GM19351 (cell line): ENCODE data around the gene CES5A.
"Not testable (repeated sequence)": the region's sequence is repeated elsewhere in the genome, so short reads cannot be mapped to it uniquely, and the experiment has no call there.

Experiments used
- ATAC-seq: cut with Tn5 transposase; IDR thresholded peaks from one replicate; pipeline ENCODE4 v1.9.1; 2021; ENCODE audit warnings: mild to moderate bottlenecking, moderate library complexity; ENCODE audit not compliant: unreplicated experiment

CES5A gene

DNA sequence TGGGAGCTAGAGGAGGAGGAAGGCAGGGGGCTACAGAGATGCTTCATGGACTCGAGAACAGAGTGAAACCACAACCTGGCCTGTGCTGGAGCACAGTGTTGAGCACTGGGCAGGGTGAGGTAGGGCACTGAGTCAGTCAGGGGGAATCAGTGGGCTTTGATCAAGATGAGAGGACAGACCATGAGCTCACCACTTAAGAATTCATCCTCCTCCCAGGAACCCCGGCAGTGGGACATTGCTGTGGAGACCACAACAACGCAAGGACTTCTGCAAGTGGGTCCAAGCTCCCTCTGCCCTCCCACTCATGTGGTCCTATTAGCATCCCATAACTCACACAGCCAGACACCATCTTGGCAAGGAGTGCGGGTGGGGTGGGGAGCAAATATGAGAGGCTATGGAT is 1.7 kb upstream of the CES5A start:
- ATAC-seq, result no peak

DNA sequence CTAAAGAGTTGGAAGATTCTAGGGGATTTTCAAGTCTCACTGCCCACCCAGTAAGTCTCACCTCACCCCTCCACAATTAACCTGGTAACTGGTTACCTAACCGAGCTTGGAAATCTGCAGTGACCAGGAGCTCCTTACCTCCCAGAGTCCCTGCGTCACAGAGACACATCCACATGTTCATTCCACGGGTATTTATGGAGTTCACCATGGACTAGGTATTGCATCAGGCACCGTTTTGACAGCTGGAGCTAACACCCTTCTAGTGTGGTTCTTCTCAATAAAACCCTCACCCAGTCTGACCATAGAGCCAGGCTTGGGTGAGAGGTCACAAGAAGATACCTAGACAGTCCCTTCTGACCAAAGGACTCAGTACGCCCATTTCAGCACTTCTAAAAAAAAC is 2.1 kb downstream of the CES5A start:
- no peak for ATAC-seq

DNA sequence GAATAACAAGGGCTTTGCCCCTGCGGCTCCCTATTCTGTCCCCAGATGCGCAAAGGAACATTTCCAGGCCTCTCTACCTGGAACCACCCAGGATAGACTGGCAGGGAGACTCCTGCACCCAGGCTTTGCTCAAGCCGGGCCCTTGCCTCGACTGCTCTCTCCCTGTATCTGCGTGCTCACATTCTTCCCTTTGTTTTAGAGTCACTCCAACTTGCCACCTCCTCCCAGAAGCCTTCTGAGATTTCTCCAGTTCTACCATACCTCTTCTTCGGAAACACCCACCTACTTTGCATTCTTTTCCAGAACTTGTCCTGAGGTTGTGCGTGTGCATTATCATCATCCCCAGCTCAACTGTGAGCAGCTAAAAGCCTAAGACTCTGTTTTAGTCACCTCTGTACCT is 3.0 kb downstream of the CES5A start:
- no peak for ATAC-seq

DNA sequence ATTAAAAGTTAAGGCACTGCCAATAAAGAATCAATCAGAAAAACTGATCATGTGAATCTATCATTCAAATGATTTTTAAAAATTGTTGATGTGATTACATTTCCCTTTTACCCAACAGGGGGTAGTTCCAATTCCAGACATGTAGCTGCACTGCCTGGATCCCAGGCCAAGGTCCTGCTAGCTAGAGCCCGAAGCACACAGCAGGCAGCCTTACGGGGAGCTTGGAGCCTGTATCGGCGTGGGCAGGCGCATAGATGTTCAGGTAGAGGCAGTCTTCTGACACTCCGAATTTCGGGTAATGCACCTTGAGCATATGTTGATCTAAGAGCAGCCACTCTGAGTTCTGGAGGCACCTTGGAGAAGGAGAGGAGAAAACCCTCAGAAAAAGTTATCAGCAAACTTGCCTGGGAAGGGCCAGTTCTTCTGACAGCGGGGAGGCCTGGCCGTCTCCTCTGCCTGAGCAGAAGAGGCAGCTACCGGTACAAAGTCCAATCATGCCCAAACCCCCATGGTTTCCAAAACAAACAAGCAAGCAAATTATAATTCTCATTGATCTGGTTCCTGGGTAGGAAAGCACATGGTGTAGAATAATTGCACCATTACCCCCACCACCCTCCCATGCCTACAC is 3.6 kb downstream of the CES5A start:
- ATAC-seq, result no peak

GRCh38 chr16:55868980-55869379 is 6.2 kb downstream of the CES5A start:
- no peak for ATAC-seq

GRCh38 chr16:55868137-55868536 is 7.0 kb downstream of the CES5A start:
- no peak for ATAC-seq

- no peak for ATAC-seq
These were observed 13.9 kb downstream of the CES5A start for GRCh38 chr16:55861288-55861687.

GRCh38 chr16:55857650-55858049 is 17.5 kb downstream of the CES5A start:
- ATAC-seq, result not testable (repeated sequence)

GRCh38 chr16:55856950-55857349 is 18.2 kb downstream of the CES5A start:
- ATAC-seq, result no peak

DNA sequence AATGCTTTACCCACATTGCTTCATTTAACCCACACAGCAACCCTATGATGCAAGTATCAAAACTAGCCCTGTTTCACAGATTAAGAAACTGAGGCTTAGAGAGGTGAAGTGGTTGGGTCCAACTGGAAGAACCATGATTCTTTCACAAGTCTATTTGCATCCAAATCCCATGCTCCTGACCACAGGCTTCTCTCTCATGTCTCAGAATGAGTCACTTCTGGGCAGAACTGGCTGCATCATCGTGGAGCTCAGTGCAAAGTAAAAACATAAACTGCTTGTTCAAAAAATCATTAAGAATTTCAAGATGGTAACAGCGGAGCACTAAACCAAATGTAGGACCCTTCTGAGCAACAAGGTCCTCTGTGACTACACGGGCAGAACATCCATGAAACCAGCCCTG is 22.1 kb downstream of the CES5A start:
- ATAC-seq, result no peak

DNA sequence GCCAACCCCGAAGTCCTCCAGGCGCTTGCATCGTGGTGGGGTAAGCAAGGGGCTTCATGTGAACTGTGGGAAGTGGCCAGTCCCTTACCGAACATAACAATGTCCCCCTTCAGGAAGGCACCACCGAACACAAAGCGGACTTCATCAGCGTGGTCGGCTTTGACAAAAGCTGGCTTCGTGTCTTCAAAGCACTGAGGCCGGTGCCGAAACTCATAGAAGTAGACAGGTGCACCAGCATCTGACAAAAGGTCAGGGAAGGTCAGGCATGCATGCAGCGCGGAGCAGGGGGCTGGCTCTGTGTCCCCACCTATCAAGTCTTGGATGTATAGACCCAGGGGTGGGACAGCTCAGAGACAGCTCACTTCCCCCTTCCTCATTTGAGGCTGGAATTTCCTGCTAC is 25.6 kb downstream of the CES5A start:
- no peak for ATAC-seq

DNA sequence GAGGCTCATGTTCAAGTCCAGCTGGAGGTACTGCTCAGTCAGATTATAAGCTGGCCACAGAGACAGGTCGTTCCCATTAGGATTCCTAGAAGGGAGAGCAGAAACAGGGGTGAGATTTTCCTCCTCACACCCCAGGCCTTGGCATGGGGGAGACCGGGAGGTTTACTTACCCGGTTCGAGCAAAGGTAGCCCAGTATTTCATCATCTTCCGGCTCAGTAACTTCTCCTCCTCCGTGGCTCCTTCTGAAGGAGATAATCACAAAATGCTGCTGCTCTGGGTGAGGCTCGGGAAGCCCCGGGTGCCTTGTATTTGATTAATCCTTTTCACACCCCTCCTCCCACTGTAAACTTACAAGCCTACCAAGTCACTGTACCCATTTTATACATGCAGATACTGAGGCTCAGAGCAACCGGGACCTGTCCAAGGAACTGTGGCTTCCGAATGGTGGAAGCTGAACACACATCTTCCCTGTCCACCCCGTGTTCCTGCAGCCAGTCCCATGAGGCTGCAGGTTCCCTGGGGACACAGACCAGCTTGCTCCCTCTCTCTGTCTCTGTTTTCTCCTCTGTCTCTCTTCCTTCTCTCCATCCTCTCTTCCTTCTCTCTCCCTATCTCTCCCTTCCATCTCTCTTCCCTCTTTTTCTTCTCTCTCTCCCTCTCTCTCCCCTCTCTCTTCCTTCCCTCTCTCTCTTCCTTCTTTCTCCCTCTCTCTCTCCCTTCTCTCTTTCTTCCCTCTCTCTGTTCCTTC is 28.4 kb downstream of the CES5A start:
- ATAC-seq, result no peak

DNA sequence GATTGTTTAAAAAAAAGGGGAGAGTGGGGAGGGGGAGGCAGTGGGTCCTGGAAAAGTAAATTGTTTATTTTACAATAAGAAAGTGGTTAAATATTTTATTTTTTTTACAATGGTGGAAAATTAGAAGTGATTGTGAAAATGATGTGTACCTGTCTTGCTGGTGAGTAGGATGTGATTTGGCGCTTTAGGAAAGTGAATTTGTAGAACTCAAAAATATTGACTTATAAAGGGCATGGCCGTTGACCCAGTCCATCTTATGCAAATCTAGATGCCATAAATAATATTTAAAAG is 32.1 kb downstream of the CES5A start:
- no peak for ATAC-seq

DNA sequence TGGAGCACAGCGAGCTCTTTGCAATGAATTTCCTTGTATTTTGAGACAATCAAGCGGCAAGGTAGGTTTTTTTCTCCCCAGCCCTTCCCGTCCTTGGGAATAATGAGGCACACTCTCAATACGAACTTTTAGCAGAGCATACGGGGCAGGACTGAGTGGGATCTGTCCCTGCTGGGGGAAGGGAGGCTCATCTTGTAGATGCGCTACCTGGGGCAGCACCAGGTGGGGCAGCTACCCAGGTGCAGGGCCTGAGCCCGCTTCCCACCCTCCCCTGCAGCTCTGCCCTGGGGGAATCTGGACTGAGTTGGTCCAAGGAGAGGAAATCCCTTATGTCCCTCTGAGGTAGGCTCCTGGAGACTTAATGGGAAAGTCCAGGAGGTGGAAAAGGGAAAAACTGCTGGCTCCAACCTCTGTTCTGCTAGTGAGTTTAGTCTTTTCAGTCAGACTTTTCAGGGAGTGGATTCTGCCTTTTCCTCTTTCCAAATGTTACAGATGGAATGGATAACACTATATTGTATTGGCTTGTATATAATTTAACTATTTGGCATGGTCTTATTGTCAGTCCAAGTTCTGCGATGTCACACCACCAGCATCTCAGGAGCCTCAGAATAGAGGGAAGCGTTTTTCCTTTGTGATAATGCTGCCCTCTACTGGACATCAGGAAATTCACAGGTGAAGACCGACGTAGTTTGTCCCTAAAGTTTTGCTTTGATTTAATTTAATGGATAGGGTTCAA is 32.6 kb downstream of the CES5A start:
- ATAC-seq, result no peak

DNA sequence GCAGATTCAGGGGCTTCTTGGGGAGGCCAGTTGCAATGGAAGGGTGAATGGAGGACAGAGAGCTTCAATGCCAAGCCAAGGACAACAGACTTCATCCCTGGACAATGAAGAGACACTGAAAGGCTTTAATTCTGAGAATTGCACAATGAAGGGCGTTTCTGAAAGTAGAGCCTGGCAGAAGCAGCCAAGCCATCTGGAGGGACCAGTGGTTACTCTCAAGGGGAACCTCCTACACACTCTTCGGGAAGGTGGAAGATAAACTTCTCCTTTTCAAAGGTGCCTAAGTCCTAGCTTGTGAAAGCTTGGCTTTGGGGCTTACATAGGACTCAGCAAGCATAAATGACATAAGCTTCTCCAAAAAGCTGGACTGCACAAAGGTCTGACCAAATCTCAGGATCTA is 36.1 kb downstream of the CES5A start:
- ATAC-seq, result no peak

GRCh38 chr16:55836158-55836611 is 39.0 kb downstream of the CES5A start:
- no peak for ATAC-seq

DNA sequence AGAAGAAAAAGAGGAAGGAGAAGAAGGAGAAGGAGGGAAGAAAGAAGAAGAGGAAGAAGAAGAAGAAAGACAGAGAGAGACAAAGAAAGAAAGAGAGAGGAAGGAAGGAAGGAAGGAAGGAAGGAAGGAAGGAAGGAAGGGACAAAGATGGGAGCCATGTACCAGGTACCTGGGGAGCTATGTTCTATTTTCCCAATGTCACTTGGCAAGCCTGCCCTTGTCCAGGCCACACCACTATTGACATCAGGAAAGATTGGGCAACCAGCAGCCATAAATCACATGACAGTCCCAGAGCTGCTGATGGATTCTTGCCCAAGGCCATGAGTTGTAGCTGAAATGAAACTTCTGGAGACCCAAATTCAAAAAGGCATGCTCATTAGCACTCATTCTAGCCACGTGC is 39.6 kb downstream of the CES5A start:
- no peak for ATAC-seq

DNA sequence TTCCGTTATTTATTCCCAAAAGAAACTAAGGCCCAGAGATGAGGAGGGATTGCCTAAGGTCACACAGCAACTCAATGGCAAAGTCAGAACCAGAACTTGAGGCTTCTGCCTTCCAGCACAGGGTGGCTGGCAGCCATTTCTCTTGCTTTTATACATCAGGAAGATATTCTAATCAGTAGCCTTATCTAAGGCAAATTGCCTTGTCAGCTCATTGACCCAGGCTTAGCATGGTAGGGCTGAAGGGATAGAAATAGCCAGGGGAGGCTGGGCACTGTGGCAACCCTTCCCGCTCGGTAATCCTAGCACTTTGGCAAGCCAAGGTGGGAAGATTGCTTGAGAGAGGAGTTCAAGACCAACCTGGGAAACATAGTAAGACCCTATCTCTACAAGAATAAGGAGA is 40.0 kb downstream of the CES5A start:
- not testable (repeated sequence) for ATAC-seq

DNA sequence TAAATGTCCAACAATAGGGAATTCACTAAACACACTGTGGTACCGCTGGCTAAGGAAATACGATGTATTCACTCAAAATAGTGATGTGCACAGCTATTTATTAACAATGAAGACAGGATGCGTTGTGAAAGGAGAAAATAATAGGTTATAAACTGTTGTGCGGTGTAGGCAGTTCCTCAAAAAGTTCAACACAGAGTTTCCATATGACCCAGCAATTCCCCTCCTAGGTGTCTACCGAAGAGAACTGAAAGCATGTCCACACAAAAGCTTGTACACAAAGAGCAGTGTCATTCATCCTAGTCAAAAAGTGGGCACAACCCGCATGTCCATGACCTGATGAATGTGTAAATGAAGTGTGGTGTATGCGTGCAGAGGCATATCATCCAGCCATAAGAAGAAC is 41.1 kb downstream of the CES5A start:
- peak; percentile 88 for ATAC-seq

DNA sequence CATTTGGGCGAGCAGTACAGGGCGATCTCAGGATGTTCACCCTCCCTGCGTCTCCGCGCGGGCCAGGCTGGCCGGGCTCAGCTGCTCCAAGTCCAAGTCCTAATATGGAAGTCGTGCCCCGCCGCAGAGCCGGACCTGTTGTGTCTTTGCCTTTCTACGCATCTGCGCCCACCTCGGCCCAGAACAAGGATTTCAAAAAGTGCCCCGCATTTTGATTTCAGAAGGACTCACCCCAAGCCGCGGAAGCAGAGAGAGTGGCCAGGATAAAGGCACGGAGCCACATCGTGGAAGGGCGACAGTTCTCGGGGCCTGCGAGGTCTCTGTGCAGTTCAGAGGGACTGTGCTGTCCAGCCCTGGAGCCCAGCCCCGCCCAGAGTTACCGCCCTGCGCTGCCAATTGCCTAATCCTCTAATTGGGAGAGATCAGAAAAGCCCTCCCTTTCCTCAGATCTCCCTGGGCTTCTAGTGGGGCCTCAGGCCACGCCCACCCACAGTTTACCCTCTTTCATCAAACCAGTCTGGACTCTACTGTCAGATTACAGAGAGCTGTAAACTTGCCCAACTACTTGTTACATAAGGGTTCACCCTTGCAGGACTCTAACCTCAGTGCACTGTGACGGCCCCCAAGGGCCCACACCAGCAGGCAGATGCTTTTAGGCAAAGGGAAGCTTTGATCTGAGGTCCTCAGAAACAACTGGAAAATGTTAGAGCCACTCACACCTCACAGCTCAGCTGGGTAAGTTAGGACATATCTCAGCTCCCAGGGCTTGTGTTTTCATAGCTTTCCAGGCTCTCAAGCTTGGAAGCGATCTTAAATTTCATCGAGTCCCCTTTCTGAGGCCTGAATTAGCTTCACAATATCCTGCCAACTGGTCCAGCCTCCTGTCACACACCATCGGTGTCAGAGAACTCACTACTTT is 42.1 kb downstream of the CES5A start, which contains the start of gene CES1:
Gene CES1 (minus strand): TSS at position 324 of the 919 bp plus-strand sequence. CDS start 41 bp downstream, at position 283.
- no peak for ATAC-seq

DNA sequence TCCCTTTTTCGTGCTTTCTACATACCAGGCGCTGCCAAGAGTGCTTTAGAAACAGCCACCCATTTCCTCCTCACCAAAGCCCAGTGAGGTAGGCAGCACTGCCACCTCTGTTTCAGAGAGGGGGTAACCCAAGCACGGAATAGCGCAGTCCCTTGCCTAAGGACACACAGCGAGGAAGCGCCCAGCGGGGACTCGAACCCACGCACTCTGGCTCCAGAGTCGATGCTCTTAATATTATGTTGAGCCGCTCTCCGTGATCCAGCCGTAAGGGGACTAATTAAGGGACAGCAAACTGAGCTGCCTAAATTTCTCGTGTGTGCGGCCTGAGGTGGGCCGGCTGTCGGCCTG is 42.8 kb downstream of the CES5A start:
- ATAC-seq, result no peak
